ENCODE data around the gene DSTN.

The DSTN gene

DNA sequence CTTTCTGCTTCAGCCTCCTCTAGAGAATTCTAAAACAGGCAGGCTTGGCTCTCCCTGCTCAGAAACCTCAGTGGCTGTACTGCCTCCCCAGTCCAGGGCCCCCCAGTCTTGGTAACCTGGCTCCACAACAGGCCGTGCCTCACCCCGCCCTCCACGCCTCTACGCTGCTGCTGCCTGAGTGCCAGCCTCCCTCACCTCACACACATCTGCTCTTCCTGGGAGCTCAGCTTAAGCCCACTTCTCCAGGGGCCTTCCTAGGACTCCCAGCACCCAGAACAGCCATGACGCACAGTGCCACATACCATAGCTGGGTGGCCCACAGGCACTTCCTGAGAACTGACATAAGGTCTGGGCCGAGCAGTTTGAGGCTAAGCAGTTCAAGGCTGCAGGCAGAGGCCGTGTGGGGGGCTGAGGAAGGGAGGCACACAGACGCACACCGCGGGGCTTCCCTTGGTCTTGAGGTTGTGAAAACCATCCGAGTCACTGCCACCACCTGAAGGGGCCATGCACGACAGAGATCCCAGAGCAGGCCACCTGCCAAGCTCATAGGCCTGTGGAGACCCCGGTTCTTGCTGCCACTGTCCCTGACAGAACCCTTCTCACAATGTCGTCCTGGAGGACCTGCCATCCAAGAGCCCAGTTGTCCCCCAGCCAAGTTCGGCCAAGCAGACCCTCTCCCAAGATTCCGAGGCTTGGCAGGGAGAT, 42.6 kb downstream of the DSTN start:
- DNase-seq (ENCODE audit: low read depth) = peak; percentile 28

DNA sequence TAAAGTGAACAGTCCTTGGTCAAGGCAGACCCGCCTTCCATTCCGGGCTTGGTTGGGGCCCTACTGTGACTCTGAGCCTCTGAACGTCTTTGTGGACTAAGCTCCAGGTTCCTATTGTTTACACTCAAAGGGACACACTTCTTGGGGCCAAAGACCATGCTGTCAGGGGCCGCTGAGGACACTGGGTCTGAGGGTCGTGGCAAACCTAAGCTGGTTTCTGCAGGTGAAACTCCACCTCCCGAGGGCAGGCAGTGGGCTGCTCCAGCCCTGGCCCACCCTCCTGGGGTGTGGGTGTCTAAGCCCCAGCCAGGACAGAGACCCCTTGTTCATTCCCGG, 43.1 kb downstream of the DSTN start:
- DNase-seq (ENCODE audit: low read depth) = no peak

DNA sequence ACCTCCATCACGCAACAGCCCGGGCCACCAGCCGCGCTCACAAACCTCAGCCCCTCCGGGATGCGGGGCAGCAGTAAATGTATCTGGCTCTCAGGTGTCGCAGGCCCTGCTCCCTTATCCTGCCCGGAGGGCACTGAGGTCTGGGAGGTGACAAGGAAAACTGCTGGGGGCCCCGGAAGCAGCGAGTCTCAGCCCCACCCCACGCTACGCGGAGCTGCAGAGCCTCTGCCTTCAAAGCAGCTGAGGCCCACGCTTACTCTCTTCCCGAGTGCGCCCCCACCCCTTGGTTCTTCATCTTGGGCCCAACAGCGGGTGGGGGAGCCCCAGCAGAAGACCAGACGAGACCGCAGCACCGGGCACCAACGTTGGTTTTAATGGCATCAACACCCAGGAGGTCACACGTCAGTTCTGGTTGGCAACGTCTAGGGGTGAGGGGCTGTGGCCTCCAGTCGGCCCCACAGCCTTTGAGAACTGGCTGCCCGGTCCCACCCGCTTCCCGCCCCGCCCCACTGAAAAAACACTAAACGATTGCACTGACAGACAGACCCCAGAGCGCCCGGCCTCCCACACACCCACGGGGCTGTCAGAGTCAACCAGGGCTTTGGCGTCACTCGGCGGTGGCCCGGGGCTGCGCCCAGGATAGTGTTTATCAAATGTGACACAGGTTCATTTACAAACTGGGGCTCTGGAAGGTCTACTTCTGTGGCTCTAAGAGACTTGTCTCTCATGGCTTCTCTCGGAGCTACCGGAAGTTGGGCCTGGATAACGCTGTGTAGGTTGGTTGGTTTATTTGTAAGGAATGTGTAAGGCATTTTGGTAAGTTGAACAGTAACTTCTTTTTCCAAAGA, 43.7 kb downstream of the DSTN start:
- DNase-seq (ENCODE audit: low read depth) = no peak

DNA sequence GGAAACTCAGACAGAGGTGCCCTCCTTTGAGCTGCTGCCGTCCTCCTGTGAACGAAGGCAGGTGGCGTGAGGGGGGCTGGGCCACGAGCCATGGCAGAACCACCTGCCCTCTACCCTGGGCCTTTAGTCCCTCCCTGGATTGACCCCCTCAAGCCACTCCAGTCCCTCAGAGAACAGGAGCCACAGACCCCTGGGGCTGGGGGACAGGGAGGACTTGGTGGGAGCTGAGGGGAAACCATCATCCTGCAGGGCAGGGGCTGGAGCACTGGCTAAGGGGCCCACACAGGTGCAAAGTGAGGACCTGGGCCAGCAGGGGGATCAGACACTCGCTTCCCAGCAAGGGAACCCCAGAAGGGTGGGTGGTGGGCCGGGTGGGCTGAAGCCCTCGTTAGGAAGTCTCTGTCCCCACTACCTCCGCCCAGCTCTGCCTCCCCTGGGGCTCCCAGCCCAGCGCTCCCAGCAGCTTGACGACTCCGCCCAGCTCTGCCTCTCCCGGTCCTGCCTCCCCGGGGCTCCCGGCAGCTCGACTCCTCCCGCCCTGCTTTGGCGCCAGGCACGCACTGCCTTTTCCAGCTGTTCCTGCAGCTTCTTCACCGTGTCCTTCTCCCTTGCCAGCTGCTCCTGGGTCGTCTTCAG, 44.4 kb downstream of the DSTN start:
- no peak for DNase-seq (ENCODE audit: low read depth)

DNA sequence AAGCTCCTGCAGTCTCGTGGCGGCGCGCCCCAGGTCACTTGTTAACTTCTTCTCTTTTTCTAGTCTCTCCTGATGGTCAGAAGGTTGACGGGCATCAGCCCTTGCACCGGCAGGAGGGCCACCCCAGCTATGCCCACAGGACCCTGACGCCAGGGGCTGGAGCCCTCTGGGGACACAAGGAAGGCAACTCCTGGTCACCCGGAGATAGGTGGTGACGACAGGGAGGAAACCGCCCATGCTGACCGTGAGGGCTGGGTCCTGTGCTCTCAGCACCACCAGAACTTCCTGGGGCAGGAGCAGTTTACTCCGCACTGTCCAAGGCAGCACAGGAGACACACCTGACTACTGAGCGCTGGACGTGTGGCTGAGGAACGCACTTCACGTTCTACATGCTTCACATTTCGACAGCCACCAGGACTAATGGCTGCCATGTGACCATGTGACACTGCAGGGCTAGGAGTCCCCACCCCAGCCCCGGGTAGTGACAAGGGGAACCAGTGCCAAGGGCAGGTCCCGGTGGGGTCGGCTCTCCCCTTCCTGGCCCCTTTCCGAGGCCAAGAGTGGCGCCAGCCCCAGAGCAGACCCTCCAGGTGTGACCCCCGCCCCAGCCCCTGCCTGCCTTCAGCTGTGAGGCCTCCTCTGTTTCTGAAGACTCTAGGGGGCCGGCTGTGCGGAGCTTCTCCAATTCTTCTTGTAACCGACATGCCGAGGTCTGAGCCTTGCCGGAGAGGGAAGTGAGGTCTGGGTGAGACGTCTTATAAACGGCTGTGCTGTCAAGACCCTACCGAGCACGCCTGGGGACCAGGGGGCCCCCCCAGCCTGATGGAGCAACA, 45.2 kb downstream of the DSTN start:
- no peak for DNase-seq (ENCODE audit: low read depth)

DNA sequence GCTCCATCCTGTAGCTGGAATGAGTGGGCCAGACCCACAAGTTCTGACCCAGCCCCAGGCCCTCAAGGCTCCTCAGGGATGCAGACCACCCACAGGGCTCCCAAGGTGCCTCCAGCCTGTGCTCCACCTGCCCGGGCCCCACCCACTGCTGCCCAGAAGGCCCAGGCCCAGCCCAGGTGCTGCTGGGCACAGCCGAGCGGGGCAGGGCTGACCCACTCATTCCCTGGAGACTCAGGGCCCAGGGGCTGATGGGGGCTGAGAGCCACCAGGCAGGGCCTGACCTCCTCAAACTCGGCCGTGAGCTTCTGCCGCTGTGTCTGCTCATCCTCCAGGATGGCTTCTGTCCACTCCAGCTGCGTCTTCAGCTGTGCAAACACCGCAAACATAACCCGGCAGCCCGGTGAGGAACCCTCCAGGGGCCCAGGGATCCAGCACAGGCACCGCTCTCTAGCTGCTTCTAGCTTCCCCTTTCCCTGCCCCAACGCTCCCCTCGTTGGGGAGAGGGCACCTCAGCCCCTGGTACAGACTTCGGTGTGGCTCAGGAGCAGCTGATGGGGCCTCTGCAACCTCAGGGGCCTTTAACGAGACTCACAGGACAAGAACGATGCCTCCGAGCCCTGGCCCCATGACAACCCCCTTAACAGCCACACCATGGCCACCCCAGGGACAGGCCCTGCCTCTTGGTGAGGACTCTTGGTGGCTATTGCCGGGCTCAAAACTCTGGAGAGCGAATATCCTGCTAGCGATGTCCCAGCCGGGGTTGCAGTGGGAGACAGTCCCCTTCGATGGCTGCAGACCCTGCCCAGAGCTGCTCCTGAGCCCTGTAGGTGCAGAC, 46.0 kb downstream of the DSTN start:
- DNase-seq (ENCODE audit: low read depth) = no peak

DNA sequence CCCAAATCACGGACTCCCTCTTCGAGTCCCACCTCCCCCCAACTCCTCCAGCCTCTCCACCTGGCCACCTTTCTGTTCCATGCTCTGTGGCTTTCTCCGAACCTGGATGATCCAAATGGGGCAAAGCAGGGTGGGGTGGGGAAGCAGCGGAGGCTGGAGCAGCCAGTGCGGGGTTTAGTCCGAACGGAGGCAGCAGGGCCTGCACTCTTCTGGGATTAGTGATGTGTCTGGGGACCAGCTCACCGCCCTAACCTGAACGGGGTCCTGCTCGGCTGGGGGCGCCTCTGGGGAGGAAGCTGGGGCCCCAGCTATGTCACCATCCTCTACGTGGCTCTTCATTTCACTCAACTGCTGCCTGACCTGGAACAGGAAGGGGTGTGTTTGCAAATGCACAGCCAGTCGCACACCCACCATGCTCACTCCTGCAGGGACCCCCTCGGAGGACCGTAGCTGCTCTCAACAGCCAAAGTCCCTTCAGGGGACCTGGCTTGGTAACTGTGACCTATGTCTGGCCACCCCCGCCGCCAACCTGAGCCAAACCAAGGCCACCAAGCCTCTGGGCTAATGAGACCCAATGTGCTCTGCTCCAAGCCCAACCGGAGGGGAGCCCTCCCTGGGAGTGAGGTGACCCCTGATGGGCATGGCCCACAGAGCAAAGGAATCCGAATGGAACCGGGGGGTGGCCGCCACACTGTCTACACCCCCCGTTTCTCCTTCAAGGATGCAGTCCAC, 46.8 kb downstream of the DSTN start:
- no peak for DNase-seq (ENCODE audit: low read depth)

DNA sequence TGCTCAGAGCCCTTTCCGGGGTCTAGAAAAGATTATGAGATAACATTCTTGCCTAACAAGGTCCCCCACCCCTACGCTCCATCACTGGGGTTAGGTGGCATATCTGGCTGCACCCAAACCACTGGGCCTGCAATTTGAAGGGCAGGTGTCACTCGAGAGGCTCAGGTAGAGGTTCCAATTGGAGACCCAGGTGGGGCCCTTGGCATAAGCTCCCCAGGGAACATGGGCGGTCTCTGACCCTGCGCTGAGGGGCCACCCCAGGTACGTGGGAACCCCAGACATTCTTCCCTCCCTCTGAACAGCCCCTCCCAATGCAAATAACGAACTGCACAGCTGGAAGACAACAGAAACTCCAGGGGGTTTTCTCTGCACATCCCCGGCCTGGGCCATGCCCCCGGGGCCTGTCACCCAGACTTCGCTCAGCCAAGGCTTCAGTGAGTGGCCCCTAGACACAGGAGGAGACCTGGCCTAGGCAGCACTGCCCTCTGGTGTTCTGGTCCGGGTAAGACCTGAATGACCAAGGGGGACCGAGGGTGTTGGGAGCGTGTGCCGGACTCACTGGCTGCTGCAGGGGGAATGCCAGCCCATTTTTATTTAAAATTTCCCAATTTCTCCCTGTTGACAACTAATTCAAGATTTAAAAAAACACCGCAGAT, 47.5 kb downstream of the DSTN start:
- DNase-seq (ENCODE audit: low read depth) = no peak

DNA sequence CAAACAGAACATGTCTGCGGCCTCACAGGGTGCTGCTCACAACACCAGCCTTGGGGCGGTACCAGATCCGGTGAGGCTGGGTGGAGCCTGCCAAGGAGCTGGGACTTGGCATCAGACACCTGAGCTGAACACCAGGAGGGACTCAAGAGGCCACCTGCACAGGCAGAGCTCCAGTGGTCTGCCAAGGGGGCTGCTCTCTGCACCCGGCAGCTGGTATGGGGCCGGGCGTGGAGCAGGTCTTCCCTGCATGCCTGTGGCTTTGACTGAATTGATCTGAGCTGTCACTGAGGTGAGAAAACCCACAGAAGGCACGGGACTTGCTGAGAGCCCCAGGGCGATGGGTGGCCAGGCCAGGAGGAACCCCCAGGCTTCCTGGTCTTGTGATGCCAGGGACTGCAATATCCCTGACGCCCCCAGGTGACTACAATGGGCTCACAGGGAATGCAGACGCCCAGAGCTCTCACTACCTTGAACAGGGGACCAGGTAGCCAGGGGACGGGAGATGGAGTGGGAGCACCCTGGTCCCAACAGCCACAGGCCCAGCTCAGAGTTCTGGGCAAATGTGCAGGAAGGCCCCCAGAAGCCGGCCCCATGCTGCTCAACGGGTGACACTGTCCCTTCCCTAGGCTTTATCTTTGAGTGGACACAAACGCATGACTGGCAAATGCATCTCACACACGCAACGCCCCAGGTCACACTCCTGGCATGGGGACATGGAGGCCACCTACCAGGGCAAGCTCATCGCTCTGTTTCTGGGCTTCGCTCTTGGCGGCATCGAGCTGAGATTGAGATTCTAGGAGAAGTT, 48.2 kb downstream of the DSTN start:
- DNase-seq (ENCODE audit: low read depth) = no peak

DNA sequence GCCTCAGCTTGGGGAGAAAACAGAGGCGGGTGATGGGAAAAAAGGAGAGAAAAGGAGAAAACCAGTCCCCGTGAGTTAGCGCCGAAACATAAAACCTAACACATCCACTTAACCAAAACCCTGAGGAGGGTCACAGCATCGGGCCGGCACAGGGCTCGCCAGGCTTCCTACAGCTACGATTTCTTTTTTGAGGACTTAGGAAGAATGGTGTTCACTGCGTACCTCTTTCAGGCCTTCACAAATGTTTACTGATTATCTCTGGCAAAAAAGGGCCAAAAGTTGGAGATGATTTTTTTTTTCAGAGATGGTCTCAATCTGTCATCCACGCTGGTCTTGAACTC, 48.8 kb downstream of the DSTN start:
- no peak for DNase-seq (ENCODE audit: low read depth)

DNA sequence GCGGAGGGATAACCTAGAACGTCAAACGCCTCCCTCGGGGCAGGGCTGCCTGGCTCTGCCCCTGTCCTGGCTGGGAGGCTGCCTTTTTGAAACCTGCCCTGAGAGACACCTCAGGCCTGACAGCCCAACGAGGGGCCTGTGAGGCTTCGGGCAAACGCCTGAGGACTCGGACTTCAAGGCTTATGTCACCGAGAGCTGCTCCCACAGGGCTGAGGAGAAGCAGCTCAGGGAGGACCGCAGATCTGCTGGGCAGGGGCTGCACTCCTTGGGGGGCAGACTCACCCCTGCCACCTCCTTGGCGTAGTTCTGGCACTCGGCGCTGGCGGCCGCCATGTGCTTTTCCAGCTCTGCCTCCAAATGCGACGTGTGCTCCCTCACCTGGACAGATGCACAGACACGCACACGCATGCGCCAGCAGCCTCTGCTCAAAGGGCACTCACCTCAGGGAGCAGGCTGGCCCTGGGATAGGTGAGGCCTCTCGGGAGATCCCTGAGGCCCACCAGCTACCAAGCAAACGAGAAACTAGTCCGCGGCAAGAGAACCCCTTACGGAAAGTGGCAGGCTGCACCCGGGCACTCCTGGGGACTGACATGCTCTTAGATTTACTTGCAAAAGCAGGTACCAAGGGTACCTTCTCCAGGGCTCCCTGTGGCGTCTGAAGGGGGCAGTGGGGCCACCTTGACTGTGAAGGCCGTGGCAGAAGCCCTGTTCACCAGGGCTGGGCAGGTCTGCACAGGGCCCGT, 49.6 kb downstream of the DSTN start:
- DNase-seq (ENCODE audit: low read depth) = no peak

DNA sequence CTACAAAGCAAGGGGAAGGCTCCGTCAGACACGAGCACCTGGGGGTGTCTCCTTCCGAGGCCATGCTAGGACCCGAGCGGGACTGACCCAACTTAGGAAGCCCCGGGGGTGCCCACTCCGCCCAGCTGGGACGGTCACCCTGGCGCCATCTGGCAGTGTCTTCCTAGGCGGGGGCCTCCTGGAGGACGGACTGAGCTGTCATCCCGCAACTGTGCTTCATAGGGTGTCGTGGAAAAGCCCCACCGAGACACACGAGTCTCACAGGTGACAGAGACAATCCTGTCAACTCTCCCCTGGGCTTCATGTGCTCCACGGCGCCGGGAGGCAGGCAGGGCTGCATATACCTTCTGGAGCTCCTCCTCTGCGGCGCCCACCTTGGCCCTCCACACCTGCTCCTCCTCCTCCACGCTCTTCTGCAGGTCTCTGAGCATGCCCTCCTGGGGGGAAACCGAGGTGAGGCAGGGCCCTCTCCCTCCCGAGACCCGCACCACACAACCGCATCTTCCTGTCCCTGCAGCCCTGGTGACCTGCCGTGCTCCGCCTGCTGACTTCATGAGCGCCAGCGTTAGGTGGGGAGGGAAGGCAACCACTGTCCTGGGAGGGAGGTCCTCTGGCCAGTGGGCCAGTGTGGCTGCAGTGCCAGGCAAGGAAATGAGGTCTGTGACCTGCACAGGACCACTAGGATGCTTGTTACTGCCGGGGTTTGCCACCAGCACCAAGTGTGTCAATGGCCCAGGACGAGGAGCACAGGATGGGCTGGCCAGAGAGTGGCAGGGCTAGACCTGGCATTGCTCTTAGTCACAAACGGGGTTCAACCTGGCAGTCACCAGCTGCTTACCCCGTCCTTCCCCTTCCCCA, 50.7 kb downstream of the DSTN start:
- no peak for DNase-seq (ENCODE audit: low read depth)

DNA sequence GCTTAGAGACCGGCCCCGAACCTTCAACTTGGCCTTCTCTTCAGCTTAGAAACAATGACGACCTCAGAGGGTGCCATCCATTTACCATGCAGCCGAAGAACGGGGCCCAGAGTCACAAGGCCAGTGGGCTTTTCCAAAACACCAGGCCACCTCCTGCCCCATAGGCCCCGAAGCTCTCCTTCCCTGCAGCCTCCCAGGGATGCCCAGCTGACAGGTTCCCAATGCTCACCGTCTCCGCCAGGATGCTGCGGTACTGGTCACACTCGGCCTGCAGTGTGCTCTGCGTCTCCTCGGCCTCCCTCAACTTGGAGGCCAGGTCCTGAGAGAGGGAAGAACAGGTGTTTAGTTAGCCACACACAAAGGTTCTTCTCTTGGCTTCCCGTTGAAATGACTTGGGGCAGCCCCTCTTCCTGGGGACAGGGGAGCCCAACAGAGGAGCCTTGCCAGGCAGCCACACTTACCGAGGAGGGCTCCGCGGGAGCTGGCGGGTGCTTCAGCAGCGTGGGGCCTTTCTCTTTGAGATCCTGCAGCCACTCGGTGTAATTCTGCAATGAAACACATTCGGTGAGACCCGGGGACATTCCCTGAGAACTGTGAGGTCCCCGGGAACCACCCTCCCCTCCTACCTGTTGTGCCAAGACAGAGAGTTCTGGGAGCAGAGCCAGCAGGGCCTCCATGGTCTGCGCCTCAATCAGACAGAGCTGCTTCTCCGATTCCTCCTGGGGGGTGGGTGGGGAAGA, 51.5 kb downstream of the DSTN start:
- DNase-seq (ENCODE audit: low read depth) = no peak

DNA sequence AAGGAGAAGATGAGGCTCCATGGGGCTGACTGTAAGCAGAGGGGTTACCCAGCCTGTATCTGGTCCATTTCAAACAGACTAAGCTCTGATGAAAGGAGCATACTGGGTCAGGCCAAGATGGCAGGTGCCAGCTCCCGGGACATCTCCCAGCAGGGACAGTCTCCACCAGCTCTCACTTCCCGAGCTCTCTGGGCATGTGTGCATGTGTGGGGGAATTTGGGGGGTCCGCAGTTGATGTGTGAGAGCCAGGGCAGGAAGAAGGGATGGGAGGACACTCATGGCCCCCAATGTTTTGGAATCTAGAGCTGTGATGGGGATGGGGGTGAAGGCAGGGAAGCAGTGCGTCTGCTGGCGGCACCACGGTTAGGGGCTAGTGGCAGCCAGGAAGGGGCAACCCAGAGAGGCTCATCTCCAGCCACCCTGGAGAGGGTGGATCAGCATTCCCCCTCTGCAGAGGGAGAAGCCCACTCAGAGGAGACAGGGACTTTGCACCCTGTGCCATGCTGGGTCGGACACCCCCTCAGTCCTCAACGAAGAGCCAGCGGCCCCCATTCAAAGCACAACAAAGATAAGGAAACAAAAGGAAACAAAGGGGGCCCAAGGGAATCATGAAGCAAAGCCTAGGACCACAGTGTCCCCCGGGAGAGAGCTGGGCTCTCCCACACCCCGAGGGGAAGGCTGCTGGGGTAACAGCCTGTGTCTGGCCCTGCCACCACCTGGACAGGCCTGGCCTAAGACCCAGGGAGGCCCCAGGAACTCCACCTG, 52.4 kb downstream of the DSTN start:
- no peak for DNase-seq (ENCODE audit: low read depth)

DNA sequence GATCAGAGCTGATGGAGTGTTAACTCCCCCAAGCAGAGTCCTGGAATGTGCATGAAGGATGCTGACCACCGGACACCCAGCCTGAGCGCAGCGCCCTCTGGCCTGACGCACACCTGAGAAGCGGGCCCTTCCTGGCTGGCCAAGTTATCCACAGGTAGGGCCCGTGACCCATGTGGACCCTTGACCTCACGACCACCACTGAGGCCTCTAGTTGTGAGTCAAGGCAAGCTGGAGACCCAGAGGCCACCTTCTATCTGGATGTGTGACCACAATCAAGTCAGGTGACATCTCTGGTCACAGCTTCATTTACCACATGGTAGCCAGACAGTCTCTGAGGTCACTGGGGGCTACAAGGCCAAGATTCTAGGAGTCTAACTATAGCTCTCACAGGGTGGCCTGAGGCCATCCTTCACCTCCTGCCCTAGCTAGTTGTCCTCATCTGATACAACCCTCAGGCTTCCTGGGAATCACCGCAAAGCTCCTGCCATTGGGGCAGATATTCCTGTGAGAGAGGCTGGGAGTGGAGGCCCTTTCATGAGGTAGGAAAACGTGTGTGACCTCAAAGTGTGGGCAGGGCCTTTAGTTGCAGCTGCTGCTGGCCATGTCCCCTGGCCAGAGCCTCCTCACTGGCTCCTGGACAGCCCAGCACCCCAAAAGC, 53.1 kb downstream of the DSTN start:
- no peak for DNase-seq (ENCODE audit: low read depth)

DNA sequence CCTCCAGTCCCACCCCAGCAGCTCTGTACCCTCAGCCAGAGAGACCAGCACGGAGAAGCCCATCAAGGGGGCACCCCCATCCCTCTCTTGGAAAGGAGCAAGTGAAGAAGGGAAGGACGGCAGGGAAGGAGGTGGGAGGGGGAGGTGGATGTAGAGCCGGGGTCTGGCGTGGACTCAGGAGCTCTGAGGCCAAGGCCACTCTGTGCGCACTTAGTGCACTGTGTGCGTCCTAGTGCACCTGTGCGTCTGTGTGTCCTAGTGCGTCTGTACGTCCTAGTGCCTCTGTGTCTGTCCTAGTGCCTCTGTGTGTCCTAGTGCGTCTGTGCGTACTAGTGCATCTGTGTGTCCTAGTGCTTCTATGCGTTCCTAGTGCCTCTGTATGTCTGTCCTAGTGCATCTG, 54.2 kb downstream of the DSTN start:
- DNase-seq (ENCODE audit: low read depth) = no peak

All from T-helper 22 cell (primary cell).